Measurements from ENCODE around the gene RGS7.
"Not testable (repeated sequence)": the region's sequence is repeated elsewhere in the genome, so short reads cannot be mapped to it uniquely, and the experiment has no call there.

RGS7 gene

GRCh38 chr1:240776237-240776636, 580.8 kb downstream of the RGS7 start:
- DNase-seq (ENCODE audit: low spot score), result no peak

GRCh38 chr1:240772131-240772530, 584.9 kb downstream of the RGS7 start:
- DNase-seq (ENCODE audit: low spot score), result no peak

GRCh38 chr1:240771450-240771849, 585.6 kb downstream of the RGS7 start:
- no peak for DNase-seq (ENCODE audit: low spot score)

GRCh38 chr1:240768979-240769378, 588.0 kb downstream of the RGS7 start:
- no peak for DNase-seq (ENCODE audit: low spot score)

GRCh38 chr1:240766831-240767230, 590.2 kb downstream of the RGS7 start:
- no peak for DNase-seq (ENCODE audit: low spot score)

- DNase-seq (ENCODE audit: low spot score), result no peak
These were observed 591.2 kb downstream of the RGS7 start for GRCh38 chr1:240765732-240766363.

- DNase-seq (ENCODE audit: low spot score), result no peak
These were observed 593.2 kb downstream of the RGS7 start for GRCh38 chr1:240763771-240764170.

GRCh38 chr1:240763095-240763494, 593.9 kb downstream of the RGS7 start:
- not testable (repeated sequence) for DNase-seq (ENCODE audit: low spot score)

- DNase-seq (ENCODE audit: low spot score), result not testable (repeated sequence)
These were observed 594.5 kb downstream of the RGS7 start for GRCh38 chr1:240762471-240762987.

- not testable (repeated sequence) for DNase-seq (ENCODE audit: low spot score)
These were observed 598.2 kb downstream of the RGS7 start for GRCh38 chr1:240758777-240759176.

- no peak for DNase-seq (ENCODE audit: low spot score)
These were observed 598.7 kb downstream of the RGS7 start for GRCh38 chr1:240758296-240758695.

GRCh38 chr1:240747907-240748306, 609.1 kb downstream of the RGS7 start:
- no peak for DNase-seq (ENCODE audit: low spot score)

GRCh38 chr1:240743705-240744104, 613.3 kb downstream of the RGS7 start:
- DNase-seq (ENCODE audit: low spot score), result no peak

GRCh38 chr1:240739754-240740153, 617.3 kb downstream of the RGS7 start:
- DNase-seq (ENCODE audit: low spot score), result no peak

- no peak for DNase-seq (ENCODE audit: low spot score)
These were observed 617.9 kb downstream of the RGS7 start for GRCh38 chr1:240739139-240739538.

GRCh38 chr1:240737766-240738265, 619.2 kb downstream of the RGS7 start:
- DNase-seq (ENCODE audit: low spot score), result no peak

GRCh38 chr1:240737298-240737697, 619.7 kb downstream of the RGS7 start:
- DNase-seq (ENCODE audit: low spot score), result no peak

- DNase-seq (ENCODE audit: low spot score), result not testable (repeated sequence)
These were observed 622.3 kb downstream of the RGS7 start for GRCh38 chr1:240734705-240735104.

- DNase-seq (ENCODE audit: low spot score), result no peak
These were observed 623.0 kb downstream of the RGS7 start for GRCh38 chr1:240734001-240734400.

GRCh38 chr1:240732390-240732789, 624.6 kb downstream of the RGS7 start:
- peak; percentile 70 for DNase-seq (ENCODE audit: low spot score)
